SK-N-SH (cell line): ENCODE data around the gene FGF5. TPM values are rescaled to one million over a fixed set of nuclear protein-coding genes. Genes with fewer than 3 reads are reported as not detected.
"Not testable (repeated sequence)": the region's sequence is repeated elsewhere in the genome, so short reads cannot be mapped to it uniquely, and the experiment has no call there.

Source experiments
- CTCF ChIA-PET: fragments of 300-600, 350-600 bp; formaldehyde crosslinking; extraction: SDS; loops from one replicate; lab custom pipeline; 2021; lab: Yijun Ruan, JAX
- POLR2A ChIA-PET: fragments of 350-600 bp; sonication (Branson Sonifier 250); formaldehyde crosslinking; extraction: SDS; loops from one replicate; lab custom pipeline; 2020; ENCODE audit warnings: antibody characterized with exemption, inconsistent platforms; lab: Yijun Ruan, JAX
- DNase-seq: peaks from one replicate; pipeline ENCODE4 v3.0.0; 2012
- H2AFZ ChIP-seq: fragments of 200-600 bp; sonication (generic); 2 replicates; pipeline ENCODE4 v1.8.1; 2016; ENCODE audit warnings: antibody characterized with exemption, mild to moderate bottlenecking, low read depth
- H3F3A ChIP-seq: fragments of 200-600 bp; sonication (generic); replicated peaks from 2 replicates; pipeline ENCODE3; 2016; ENCODE audit warnings: antibody characterized with exemption, mild to moderate bottlenecking; ENCODE audit not compliant: insufficient read depth
- H3K27ac ChIP-seq, 2 experiments: fragments of 200-500 bp in 1 of 2; fragments of 200-600 bp in 1 of 2; sonication (Bioruptor generic) in 1 of 2; sonication (generic), shearing (Covaris generic) in 1 of 2; 2 replicates each; pipeline versions ENCODE4 v1.5.1 to v1.6.1; 2014 to 2016; ENCODE audit warnings: low read depth in 2 of 2, inconsistent platforms in 1 of 2, low read length in 1 of 2, mild to moderate bottlenecking in 1 of 2, mixed read lengths in 1 of 2
- H3K27me3 ChIP-seq: fragments of 200-600 bp; sonication (generic), shearing (Covaris generic); 2 replicates; pipeline ENCODE4 v1.6.1; 2016; ENCODE audit warnings: mixed run types; ENCODE audit not compliant: insufficient read depth
- H3K36me3 ChIP-seq, 2 experiments: fragments of 200-500 bp in 1 of 2; fragments of 200-600 bp in 1 of 2; sonication (Bioruptor generic) in 1 of 2; sonication (generic) in 1 of 2; replicated peaks in 1 of 2; 2 replicates each; pipeline versions ENCODE3 to v1.5.1; 2014 to 2016; ENCODE audit warnings: low read length in 1 of 2, mild to moderate bottlenecking in 1 of 2; ENCODE audit not compliant: insufficient read depth in 2 of 2, control insufficient read depth in 1 of 2
- H3K4me1 ChIP-seq, 2 experiments: fragments of 200-500 bp in 1 of 2; fragments of 200-600 bp in 1 of 2; sonication (Bioruptor generic) in 1 of 2; sonication (generic), shearing (Covaris generic) in 1 of 2; 2 replicates each; pipeline versions ENCODE4 v1.5.1 to v1.6.1; 2014 to 2016; ENCODE audit warnings: low read depth in 1 of 2, low read length in 1 of 2, mixed run types in 1 of 2; ENCODE audit not compliant: insufficient read depth in 2 of 2, control insufficient read depth in 1 of 2
- H3K4me2 ChIP-seq: fragments of 200-600 bp; sonication (generic), shearing (Covaris generic); 2 replicates; pipeline ENCODE4 v1.6.1; 2017; ENCODE audit warnings: mixed run types
- H3K4me3 ChIP-seq, 2 experiments: fragments of 200-500 bp in 1 of 2; fragments of 200-600 bp in 1 of 2; sonication (Bioruptor generic) in 1 of 2; sonication (generic), shearing (Covaris generic) in 1 of 2; 2 replicates each; pipeline versions ENCODE4 v1.5.1 to v1.8.1; 2014 to 2016; ENCODE audit warnings: low read depth in 2 of 2, inconsistent platforms in 1 of 2, low read length in 1 of 2, mild to moderate bottlenecking in 1 of 2, mixed read lengths in 1 of 2, moderate library complexity in 1 of 2
- H3K79me2 ChIP-seq: fragments of 200-600 bp; sonication (generic); 2 replicates; pipeline ENCODE4 v1.8.1; 2017; ENCODE audit warnings: mild to moderate bottlenecking; ENCODE audit not compliant: insufficient read depth
- H3K9ac ChIP-seq: fragments of 200-600 bp; sonication (generic); 2 replicates; pipeline ENCODE4 v1.6.1; 2017; ENCODE audit warnings: mixed run types
- H3K9me2 ChIP-seq: fragments of 200-600 bp; sonication (generic); 2 replicates; pipeline ENCODE4 v1.6.1; 2017; ENCODE audit warnings: mixed run types
- H3K9me3 ChIP-seq: fragments of 200-600 bp; sonication (generic); 2 replicates; pipeline ENCODE4 v1.6.1; 2017; ENCODE audit warnings: mixed run types, mild to moderate bottlenecking, moderate library complexity
- H4K20me1 ChIP-seq: fragments of 200-600 bp; sonication (generic); 2 replicates; pipeline ENCODE4 v1.6.1; 2017; ENCODE audit warnings: mild to moderate bottlenecking, mixed run types; ENCODE audit not compliant: insufficient read depth
- CHD2 ChIP-seq: fragments of 150-350 bp; IDR thresholded peaks from 2 replicates; pipeline ENCODE4 v1.6.1; 2018; ENCODE audit warnings: low read length; ENCODE audit not compliant: partially characterized antibody
- EP300 ChIP-seq, 2 experiments: IDR thresholded peaks; 2 replicates each; pipeline versions ENCODE4 v1.4.0 to v1.6.1; 2012; ENCODE audit warnings: borderline replicate concordance in 1 of 2, low read depth in 1 of 2, low read length in 1 of 2
- EZH2phosphoT487 ChIP-seq: fragments of 200-600 bp; sonication (generic); IDR thresholded peaks from 2 replicates; pipeline ENCODE4 v1.6.1; 2017; ENCODE audit warnings: low read depth, mixed run types, mild to moderate bottlenecking, antibody characterized with exemption, moderate library complexity, borderline replicate concordance
- FOSL2 ChIP-seq: IDR thresholded peaks from 2 replicates; pipeline ENCODE4 v1.4.0; 2012; ENCODE audit warnings: low read depth, mild to moderate bottlenecking, moderate library complexity, borderline replicate concordance
- FOXJ3 ChIP-seq: sonication (generic); formaldehyde crosslinking; IDR thresholded peaks from 2 replicates; pipeline ENCODE4 v1.5.1; 2020; ENCODE audit warnings: mild to moderate bottlenecking, missing genetic modification reagents
- FOXM1 ChIP-seq: IDR thresholded peaks from 2 replicates; pipeline ENCODE4 v1.4.0; 2012; ENCODE audit warnings: low read depth, mild to moderate bottlenecking
- GABPA ChIP-seq: IDR thresholded peaks from 2 replicates; pipeline ENCODE4 v1.4.0; 2012; ENCODE audit warnings: low read depth, mild to moderate bottlenecking
- GATA2 ChIP-seq: sonication (generic); formaldehyde crosslinking; IDR thresholded peaks from 2 replicates; pipeline ENCODE4 v1.5.0; 2020; ENCODE audit warnings: mild to moderate bottlenecking, missing genetic modification reagents
- JUND ChIP-seq: IDR thresholded peaks from 2 replicates; pipeline ENCODE4 v1.4.0; 2012
- MAX ChIP-seq: IDR thresholded peaks from 2 replicates; pipeline ENCODE4 v1.4.0; 2012; ENCODE audit warnings: low read depth
- MEF2A ChIP-seq: IDR thresholded peaks from 2 replicates; pipeline ENCODE4 v1.4.0; 2012; ENCODE audit warnings: low read depth, borderline replicate concordance
- NFIC ChIP-seq: IDR thresholded peaks from 2 replicates; pipeline ENCODE4 v1.4.0; 2012; ENCODE audit warnings: borderline replicate concordance
- NRF1 ChIP-seq: IDR thresholded peaks from 2 replicates; pipeline ENCODE4 v1.6.1; 2012; ENCODE audit warnings: low read depth, mild to moderate bottlenecking, low read length
- PBX3 ChIP-seq: IDR thresholded peaks from 2 replicates; pipeline ENCODE4; 2012
- POLR2AphosphoS5 ChIP-seq: IDR thresholded peaks from 2 replicates; pipeline ENCODE4 v1.6.1; 2012; ENCODE audit warnings: low read depth, low read length
- RAD21 ChIP-seq: IDR thresholded peaks from 2 replicates; pipeline ENCODE4 v1.6.1; 2012; ENCODE audit warnings: mild to moderate bottlenecking, low read length
- REST ChIP-seq: IDR thresholded peaks from 2 replicates; pipeline ENCODE4 v1.6.1; 2012; ENCODE audit warnings: mild to moderate bottlenecking, low read depth, low read length, moderate library complexity
- RXRA ChIP-seq: IDR thresholded peaks from 2 replicates; pipeline ENCODE4 v1.4.0; 2012; ENCODE audit warnings: low read depth, mild to moderate bottlenecking, borderline replicate concordance
- SIN3A ChIP-seq: IDR thresholded peaks from 2 replicates; pipeline ENCODE4 v1.6.1; 2012; ENCODE audit warnings: low read depth, mild to moderate bottlenecking, low read length, moderate library complexity, borderline replicate concordance
- TAF1 ChIP-seq: IDR thresholded peaks from 2 replicates; pipeline ENCODE4 v1.6.1; 2012; ENCODE audit warnings: low read depth, mild to moderate bottlenecking, low read length, moderate library complexity, borderline replicate concordance
- TCF12 ChIP-seq: IDR thresholded peaks from 2 replicates; pipeline ENCODE4 v1.4.0; 2012
- TEAD4 ChIP-seq: IDR thresholded peaks from 2 replicates; pipeline ENCODE4 v1.4.0; 2012; ENCODE audit warnings: mild to moderate bottlenecking, borderline replicate concordance; ENCODE audit not compliant: insufficient read depth
- YY1 ChIP-seq: IDR thresholded peaks from 2 replicates; pipeline ENCODE4 v1.4.0; 2012; ENCODE audit warnings: low read depth, mild to moderate bottlenecking
- WGBS: methylation state at CpG from one replicate; pipeline ENCODE4 v1.1.6; 2017; ENCODE audit warnings: low lambda C conversion rate; 5-methylcytosine and 5-hydroxymethylcytosine counted together
- polyA plus RNA-seq, 3 experiments: library from polyadenylated mRNA; depleted of rRNA; stranded (reverse); fragments of >200 nt; gene quantifications; 2 replicates each; pipeline ENCODE4 v1.2.3, GENCODE V29; 2012

FGF5 gene
- polyA plus RNA-seq, 1 of the 3 experiments (the other 2 are of a cell fraction) = 17.7 TPM

GRCh38 chr4:80247484-80247883, 19.0 kb upstream of the FGF5 start:
- WGBS = 44% methylated on average over 1 of the region's 1 CpG
- H2AFZ ChIP-seq, H3K9ac ChIP-seq, H4K20me1 ChIP-seq, H3K4me1 ChIP-seq, H3K27me3 ChIP-seq, DNase-seq, H3K36me3 ChIP-seq, H3K27ac ChIP-seq, H3K4me2 ChIP-seq, H3K9me3 ChIP-seq, POLR2A ChIA-PET, H3K4me3 ChIP-seq, H3K9me2 ChIP-seq, H3K79me2 ChIP-seq: not testable (repeated sequence)
- peaks cover 17% of the 10 kb centered on the region for H3F3A ChIP-seq
- CTCF ChIA-PET = interaction anchor here (1.7 kb wide), 1 partner anchor 27 kb away, joined by 3 read pairs; no protein-coding TSS in a partner anchor
- TF ChIP-seq TCF12 (peak; percentile 52), PBX3 (peak; percentile 75), EP300 (IDR thresholded peaks at IDR 0.05; ENCODE audit: borderline replicate concordance in 1 of 2, low read depth in 1 of 2, low read length in 1 of 2) (peak in 1 of 2 experiments; percentile 13; a peak in 1 of 4 replicates)

- Histone ChIP-seq H3K27me3 (no peaks in the 10 kb centered on the region), H3F3A (peaks cover 17% of the 10 kb centered on the region), H3K9ac (peak overlapping the region; percentile 20; the same call in 1 of the 2 replicates), H2AFZ (peak overlapping the region; percentile 21; the same call in 1 of the 2 replicates), H3K4me3 (no peak overlapping the region; a peak in 1 of 4 replicates), H3K27ac (peak overlapping the region; percentile 67 to 78; a peak in 3 of 4 replicates), H3K9me2 (no peaks in the 10 kb centered on the region), H3K36me3 (no peaks in the 10 kb centered on the region), H3K9me3 (no peaks in the 10 kb centered on the region), H3K79me2 (no peaks in the 10 kb centered on the region), H3K4me2 (peak overlapping the region; percentile 62; the same call in 1 of the 2 replicates), H4K20me1 (no peaks in the 10 kb centered on the region), H3K4me1 (no peaks in the 10 kb centered on the region; a peak in 2 of 4 replicates)
- CTCF ChIA-PET = no interaction called here
- POLR2A ChIA-PET = no interaction called here
- DNase-seq = no peak
- 4% methylated on average over 1 of the region's 1 CpG for WGBS
- TF ChIP-seq POLR2AphosphoS5 (no peak; the same call in 1 of the 2 replicates), TAF1 (no peak), TEAD4 (peak; percentile 67; the same call in 1 of the 2 replicates), YY1 (no peak), REST (no peak), EZH2phosphoT487 (no peak), MAX (no peak), CHD2 (no peak), RXRA (no peak), GATA2 (CRISPR knock-in tag) (no peak), FOXM1 (no peak; the same call in 1 of the 2 replicates), NFIC (peak; percentile 67; the same call in 1 of the 2 replicates), MEF2A (peak; percentile 65), FOXJ3 (CRISPR knock-in tag) (no peak), RAD21 (no peak), NRF1 (no peak), SIN3A (0 out of 2 replicates have a peak, but pooled peaks have one; percentile 40), JUND (peak; percentile 37; the same call in 1 of the 2 replicates), EP300 (IDR thresholded peaks at IDR 0.05; ENCODE audit: borderline replicate concordance in 1 of 2, low read depth in 1 of 2, low read length in 1 of 2) (peak in 1 of 2 experiments; percentile 69; a peak in 1 of 4 replicates), PBX3 (peak; percentile 89), FOSL2 (0 out of 2 replicates have a peak, but pooled peaks have one; percentile 10), GABPA (no peak)
Measured at GRCh38 chr4:80249144-80249543, 17.3 kb upstream of the FGF5 start.
